Measurements from ENCODE around the gene ACSM5.

ACSM5 gene

GRCh38 chr16:20382202-20382948 lies 27.0 kb upstream of the ACSM5 start:
- TF ChIP-seq POLR2AphosphoS5 (IDR thresholded peaks at IDR 0.05; ENCODE audit: low read depth, low read length) (no peak), POLR2A (IDR thresholded peaks at IDR 0.05; ENCODE audit: low read depth, low read length) (no peak), PAX5 (IDR thresholded peaks at IDR 0.05; ENCODE audit: insufficient read depth, low read length, severe bottlenecking) (no peak), TAF1 (IDR thresholded peaks at IDR 0.05; ENCODE audit: low read depth, low read length) (no peak), SPI1 (IDR thresholded peaks at IDR 0.05; ENCODE audit: low read depth, low read length) (no peak)
- FAIRE-seq (no peak), DNase-seq (ENCODE audit: insufficient read length, low spot score) (no peak)

- FAIRE-seq (peak; percentile 67), DNase-seq (ENCODE audit: insufficient read length, low spot score) (peak; percentile 30)
- TF ChIP-seq POU2F2 (IDR thresholded peaks at IDR 0.05; ENCODE audit: low read depth, low read length) (no peak), TAF1 (IDR thresholded peaks at IDR 0.05; ENCODE audit: low read depth, low read length) (no peak), POLR2AphosphoS5 (IDR thresholded peaks at IDR 0.05; ENCODE audit: low read depth, low read length) (no peak), PAX5 (IDR thresholded peaks at IDR 0.05; ENCODE audit: insufficient read depth, low read length, severe bottlenecking) (no peak), SPI1 (IDR thresholded peaks at IDR 0.05; ENCODE audit: low read depth, low read length) (no peak), POLR2A (IDR thresholded peaks at IDR 0.05; ENCODE audit: low read depth, low read length) (no peak)
Observed at GRCh38 chr16:20383106-20384029, 26.0 kb upstream of the ACSM5 start.

GRCh38 chr16:20385844-20386832 lies 23.2 kb upstream of the ACSM5 start:
- TF ChIP-seq POU2F2 (IDR thresholded peaks at IDR 0.05; ENCODE audit: low read depth, low read length) (no peak), POLR2A (IDR thresholded peaks at IDR 0.05; ENCODE audit: low read depth, low read length) (no peak), PAX5 (IDR thresholded peaks at IDR 0.05; ENCODE audit: insufficient read depth, low read length, severe bottlenecking) (no peak), POLR2AphosphoS5 (IDR thresholded peaks at IDR 0.05; ENCODE audit: low read depth, low read length) (no peak), TAF1 (IDR thresholded peaks at IDR 0.05; ENCODE audit: low read depth, low read length) (no peak), SPI1 (IDR thresholded peaks at IDR 0.05; ENCODE audit: low read depth, low read length) (no peak)
- FAIRE-seq (no peak), DNase-seq (ENCODE audit: insufficient read length, low spot score) (no peak)

- no peak for DNase-seq (ENCODE audit: insufficient read length, low spot score)
- FAIRE-seq: no peak
- TF ChIP-seq POLR2A (IDR thresholded peaks at IDR 0.05; ENCODE audit: low read depth, low read length) (no peak), SPI1 (IDR thresholded peaks at IDR 0.05; ENCODE audit: low read depth, low read length) (no peak), TAF1 (IDR thresholded peaks at IDR 0.05; ENCODE audit: low read depth, low read length) (no peak)
Observed at GRCh38 chr16:20387978-20388377, 21.4 kb upstream of the ACSM5 start.

GRCh38 chr16:20388854-20389253 lies 20.5 kb upstream of the ACSM5 start:
- FAIRE-seq (no peak), DNase-seq (ENCODE audit: insufficient read length, low spot score) (no peak)
- TF ChIP-seq POU2F2 (IDR thresholded peaks at IDR 0.05; ENCODE audit: low read depth, low read length) (no peak), PAX5 (IDR thresholded peaks at IDR 0.05; ENCODE audit: insufficient read depth, low read length, severe bottlenecking) (no peak), TAF1 (IDR thresholded peaks at IDR 0.05; ENCODE audit: low read depth, low read length) (no peak), POLR2AphosphoS5 (IDR thresholded peaks at IDR 0.05; ENCODE audit: low read depth, low read length) (no peak), SPI1 (IDR thresholded peaks at IDR 0.05; ENCODE audit: low read depth, low read length) (no peak), POLR2A (IDR thresholded peaks at IDR 0.05; ENCODE audit: low read depth, low read length) (no peak)

- no peak for DNase-seq (ENCODE audit: insufficient read length, low spot score)
- TF ChIP-seq POU2F2 (IDR thresholded peaks at IDR 0.05; ENCODE audit: low read depth, low read length): no peak
- TF ChIP-seq TAF1 (IDR thresholded peaks at IDR 0.05; ENCODE audit: low read depth, low read length): no peak
- no peak for TF ChIP-seq PAX5 (IDR thresholded peaks at IDR 0.05; ENCODE audit: insufficient read depth, low read length, severe bottlenecking)
- TF ChIP-seq POLR2A (IDR thresholded peaks at IDR 0.05; ENCODE audit: low read depth, low read length): no peak
- TF ChIP-seq POLR2AphosphoS5 (IDR thresholded peaks at IDR 0.05; ENCODE audit: low read depth, low read length): no peak
- FAIRE-seq: no peak
Observed at GRCh38 chr16:20391045-20391444, 18.3 kb upstream of the ACSM5 start.

- FAIRE-seq (no peak), DNase-seq (ENCODE audit: insufficient read length, low spot score) (no peak)
- TF ChIP-seq POLR2A (IDR thresholded peaks at IDR 0.05; ENCODE audit: low read depth, low read length) (no peak), POLR2AphosphoS5 (IDR thresholded peaks at IDR 0.05; ENCODE audit: low read depth, low read length) (no peak), POU2F2 (IDR thresholded peaks at IDR 0.05; ENCODE audit: low read depth, low read length) (no peak), PAX5 (IDR thresholded peaks at IDR 0.05; ENCODE audit: insufficient read depth, low read length, severe bottlenecking) (no peak), TAF1 (IDR thresholded peaks at IDR 0.05; ENCODE audit: low read depth, low read length) (no peak), SPI1 (IDR thresholded peaks at IDR 0.05; ENCODE audit: low read depth, low read length) (no peak)
Observed at GRCh38 chr16:20393801-20394577, 15.3 kb upstream of the ACSM5 start.

GRCh38 chr16:20395946-20396345 lies 13.4 kb upstream of the ACSM5 start:
- FAIRE-seq (no peak), DNase-seq (ENCODE audit: insufficient read length, low spot score) (no peak)
- TF ChIP-seq TAF1 (IDR thresholded peaks at IDR 0.05; ENCODE audit: low read depth, low read length): no peak
- TF ChIP-seq POLR2AphosphoS5 (IDR thresholded peaks at IDR 0.05; ENCODE audit: low read depth, low read length): no peak
- TF ChIP-seq SPI1 (IDR thresholded peaks at IDR 0.05; ENCODE audit: low read depth, low read length): no peak
- no peak for TF ChIP-seq POU2F2 (IDR thresholded peaks at IDR 0.05; ENCODE audit: low read depth, low read length)
- TF ChIP-seq PAX5 (IDR thresholded peaks at IDR 0.05; ENCODE audit: insufficient read depth, low read length, severe bottlenecking): no peak
- TF ChIP-seq POLR2A (IDR thresholded peaks at IDR 0.05; ENCODE audit: low read depth, low read length): no peak
